Astrocyte (in vitro differentiated cells and primary cell): Measurements from ENCODE around the gene MRFAP1.

ENCODE experiments used
- EZH2 ChIP-seq: IDR thresholded peaks from 2 replicates; pipeline ENCODE4 v1.6.1; 2012; ENCODE audit warnings: mild to moderate bottlenecking, low read length, inconsistent platforms; ENCODE audit not compliant: insufficient read depth
- TF ChIP-seq, protein P1 (sequence below): IDR thresholded peaks from 2 replicates; pipeline ENCODE4 v1.5.1; 2011; ENCODE audit warnings: low read depth, mild to moderate bottlenecking, inconsistent platforms, low read length, moderate library complexity; ENCODE audit not compliant: insufficient read depth

DNA sequence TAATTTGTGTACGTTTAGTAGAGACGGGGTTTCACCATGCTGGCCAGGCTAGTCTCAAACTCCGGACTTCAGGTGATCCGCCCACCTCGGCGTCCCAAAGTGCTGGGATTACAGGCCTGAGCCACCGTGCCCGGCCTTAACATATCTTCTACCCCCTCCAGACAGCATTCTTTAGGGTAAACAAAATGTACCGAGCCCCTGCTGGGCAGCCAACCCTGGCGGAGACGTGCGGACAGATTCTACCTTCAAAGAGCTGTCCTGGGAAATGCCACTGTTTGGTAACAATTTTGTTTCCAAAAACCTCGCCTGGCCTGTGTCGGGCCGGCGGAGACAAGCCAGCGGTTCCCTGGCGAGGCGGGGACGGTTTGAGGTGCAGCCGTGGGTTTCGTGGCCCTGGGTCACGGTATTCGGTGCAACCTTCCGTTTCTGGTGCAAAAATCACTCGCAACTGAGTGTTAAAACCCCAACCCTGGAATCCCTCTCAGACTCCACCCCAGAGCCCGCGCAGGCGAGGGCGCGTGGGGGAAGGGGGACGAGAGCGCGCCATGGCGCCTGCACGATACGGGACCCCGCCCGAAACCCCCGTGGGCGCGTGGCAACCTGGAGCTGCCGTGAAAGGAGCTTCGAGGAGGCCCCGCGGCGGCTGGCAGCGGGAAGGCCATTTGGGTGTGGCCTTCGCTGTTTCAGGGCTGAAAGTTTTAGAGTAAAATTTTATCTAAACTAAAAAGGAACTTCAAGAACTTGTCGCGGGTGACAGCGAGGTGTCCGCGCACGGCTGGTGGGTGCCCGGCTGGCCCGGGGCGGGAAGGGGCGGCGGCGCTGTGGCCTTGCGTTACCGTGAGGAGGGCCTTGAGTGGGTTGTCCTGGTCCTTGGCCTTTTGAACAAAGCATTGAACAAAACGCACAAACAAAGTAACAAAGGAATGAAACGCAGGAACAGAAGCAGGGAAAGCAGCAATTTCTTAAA lies 17.0 kb downstream of the MRFAP1 start:
- no peak for TF ChIP-seq EZH2
- TF ChIP-seq, protein P1, sequence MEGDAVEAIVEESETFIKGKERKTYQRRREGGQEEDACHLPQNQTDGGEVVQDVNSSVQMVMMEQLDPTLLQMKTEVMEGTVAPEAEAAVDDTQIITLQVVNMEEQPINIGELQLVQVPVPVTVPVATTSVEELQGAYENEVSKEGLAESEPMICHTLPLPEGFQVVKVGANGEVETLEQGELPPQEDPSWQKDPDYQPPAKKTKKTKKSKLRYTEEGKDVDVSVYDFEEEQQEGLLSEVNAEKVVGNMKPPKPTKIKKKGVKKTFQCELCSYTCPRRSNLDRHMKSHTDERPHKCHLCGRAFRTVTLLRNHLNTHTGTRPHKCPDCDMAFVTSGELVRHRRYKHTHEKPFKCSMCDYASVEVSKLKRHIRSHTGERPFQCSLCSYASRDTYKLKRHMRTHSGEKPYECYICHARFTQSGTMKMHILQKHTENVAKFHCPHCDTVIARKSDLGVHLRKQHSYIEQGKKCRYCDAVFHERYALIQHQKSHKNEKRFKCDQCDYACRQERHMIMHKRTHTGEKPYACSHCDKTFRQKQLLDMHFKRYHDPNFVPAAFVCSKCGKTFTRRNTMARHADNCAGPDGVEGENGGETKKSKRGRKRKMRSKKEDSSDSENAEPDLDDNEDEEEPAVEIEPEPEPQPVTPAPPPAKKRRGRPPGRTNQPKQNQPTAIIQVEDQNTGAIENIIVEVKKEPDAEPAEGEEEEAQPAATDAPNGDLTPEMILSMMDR, result no peak
